Aorta (tissue), 5 donors: ENCODE measurements around the gene FAM13C. TPM values are rescaled to one million over a fixed set of nuclear protein-coding genes. Genes with fewer than 3 reads are reported as not detected.
A peak's percentile ranks its signal among the peaks of the same experiment; 100 is the strongest.

ENCODE experiments used
- ATAC-seq: fragments of 200-7000 bp; cut with Tn5 transposase; one replicate; pipeline ENCODE4 v1.9.1; 2022; ENCODE audit warnings: moderate library complexity; ENCODE audit not compliant: low FRiP score
- DNase-seq, 2 donors: peaks; one replicate each; pipeline ENCODE4 v3.0.0-alpha.2; 2020
- H3K27ac ChIP-seq, 2 donors: one replicate each; pipeline ENCODE4 v1.5.1; 2013; ENCODE audit warnings: low read length in 2 of 2, mild to moderate bottlenecking in 2 of 2, moderate library complexity in 2 of 2, control low read depth in 1 of 2, inconsistent platforms in 1 of 2, low read depth in 1 of 2
- H3K27me3 ChIP-seq, 2 donors: one replicate each; pipeline ENCODE4 v1.6.1; 2013; ENCODE audit warnings: control low read depth in 1 of 2, low read length in 1 of 2, mild to moderate bottlenecking in 1 of 2, moderate library complexity in 1 of 2; ENCODE audit not compliant: insufficient read depth in 2 of 2, control insufficient read depth in 1 of 2
- H3K36me3 ChIP-seq, 2 donors: one replicate each; pipeline ENCODE4 v1.6.1; 2013; ENCODE audit warnings: control low read depth in 1 of 2, low read length in 1 of 2, mild to moderate bottlenecking in 1 of 2; ENCODE audit not compliant: insufficient read depth in 2 of 2, control insufficient read depth in 1 of 2
- H3K4me1 ChIP-seq, 2 donors: one replicate each; pipeline ENCODE4 v1.6.1; 2013; ENCODE audit warnings: low read length in 2 of 2, control low read depth in 1 of 2, mild to moderate bottlenecking in 1 of 2, moderate library complexity in 1 of 2; ENCODE audit not compliant: insufficient read depth in 2 of 2, control insufficient read depth in 1 of 2
- H3K4me3 ChIP-seq, 2 donors: one replicate each; pipeline ENCODE4 v1.5.1; 2013; ENCODE audit warnings: low read length in 2 of 2, control low read depth in 1 of 2, mild to moderate bottlenecking in 1 of 2
- H3K9me3 ChIP-seq: one replicate; pipeline ENCODE4 v1.6.1; 2013; ENCODE audit warnings: mild to moderate bottlenecking, low read length; ENCODE audit not compliant: control insufficient read depth
- WGBS, 2 donors: extraction: QIAGEN DNeasy Blood & Tissue Kit; methylation state at CpG; one replicate each; pipeline ENCODE4 v1.1.7; 2013; 5-methylcytosine and 5-hydroxymethylcytosine counted together
- intact Hi-C, 2 donors: fragments of 100-400 bp; cut with DNase I; formaldehyde crosslinking; loops; one replicate each; pipeline versions ENCODE4 v1.14.2 to v1.15.0; 2022
- polyA plus RNA-seq, 2 donors: library from polyadenylated mRNA; stranded (reverse); fragments of 200-250 nt; gene quantifications; one replicate each; pipeline ENCODE4 v1.2.3, GENCODE V29; 2013
- total RNA-seq, 2 donors: library from RNA; stranded (reverse); fragmentation: NEBNext Ultra II Directional; extraction: Animal tissue kit (Norgen Biotek cat#: 25700); gene quantifications; one replicate each; pipeline ENCODE4 v1.2.1, GENCODE V29; 2021
- donor health status: healthy with polysubstance abuse.
- donor health status: Bipolar disorder and iron deficiency.
- donor health status: DM: no; HTN: no; CAD: no.
- donor health status: DM: no; HTN: no; CAD: no.
- donor health status: DM: yes; HTN: yes; CAD: no.

The FAM13C gene
- total and polyA plus RNA-seq, 4 donors: 7.4 to 49.7 (median 12.2) TPM

DNA sequence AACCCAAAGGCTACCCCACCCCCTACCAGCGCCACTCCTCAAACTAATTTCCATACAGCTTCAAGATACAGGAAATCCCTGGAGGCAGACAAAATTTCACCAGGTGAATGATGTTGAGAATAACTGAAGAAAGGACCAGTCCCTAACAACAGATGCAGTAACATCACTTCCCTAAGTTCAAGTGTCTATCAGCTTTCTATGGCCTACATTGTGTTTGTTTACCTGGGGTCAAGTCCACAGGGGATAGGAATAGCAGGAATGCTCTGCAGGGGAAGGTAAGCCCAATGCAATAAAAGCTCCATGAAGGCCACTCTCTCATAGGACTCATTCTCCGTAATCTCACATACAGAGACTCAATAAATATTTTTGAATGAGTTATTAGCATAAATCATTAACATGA, 26.9 kb downstream of the FAM13C start:
- Histone ChIP-seq H3K27ac (no peak overlapping the region), H3K27me3 (no peaks in the 10 kb centered on the region), H3K4me3 (no peak overlapping the region), H3K36me3 (no peaks in the 10 kb centered on the region), H3K4me1 (peaks cover 6 to 14% of the 10 kb centered on the region in 2 donors), H3K9me3 (no peaks in the 10 kb centered on the region)
- intact Hi-C loops: no loop called here
- WGBS, 2 donors: 95 to 100% methylated on average over 2 of the region's 2 CpGs
- DNase-seq (no peak), ATAC-seq (no peak)

DNA sequence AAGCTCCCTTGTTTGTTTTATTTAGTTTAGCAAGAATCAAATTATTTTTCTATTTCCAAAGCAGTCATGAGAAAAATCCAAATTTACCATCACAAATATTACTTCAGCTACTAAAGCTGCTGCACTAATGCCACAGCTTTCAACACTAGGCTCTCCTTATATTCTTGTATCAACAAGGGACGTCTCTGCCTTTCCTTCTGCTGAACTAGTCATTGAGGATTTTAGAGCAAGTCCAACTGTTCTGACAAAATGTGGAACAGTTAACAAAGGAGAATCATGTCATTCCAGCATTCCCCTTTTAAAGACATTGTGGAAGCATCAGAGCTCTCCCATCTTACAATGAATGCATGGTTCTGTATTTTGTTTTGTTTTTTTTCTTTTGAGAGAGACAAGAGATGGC, 28.6 kb downstream of the FAM13C start:
- intact Hi-C loops: no loop called here
- Histone ChIP-seq H3K9me3 (no peaks in the 10 kb centered on the region), H3K4me3 (no peak overlapping the region), H3K27ac (peak overlapping the region in 1 of 2 donors; percentile 82), H3K27me3 (no peaks in the 10 kb centered on the region), H3K36me3 (no peaks in the 10 kb centered on the region), H3K4me1 (peaks cover 4 to 16% of the 10 kb centered on the region in 2 donors)
- ATAC-seq (no peak), DNase-seq (no peak)
- 0 to 6% methylated on average over 1 of the region's 1 CpG for WGBS, 2 donors

DNA sequence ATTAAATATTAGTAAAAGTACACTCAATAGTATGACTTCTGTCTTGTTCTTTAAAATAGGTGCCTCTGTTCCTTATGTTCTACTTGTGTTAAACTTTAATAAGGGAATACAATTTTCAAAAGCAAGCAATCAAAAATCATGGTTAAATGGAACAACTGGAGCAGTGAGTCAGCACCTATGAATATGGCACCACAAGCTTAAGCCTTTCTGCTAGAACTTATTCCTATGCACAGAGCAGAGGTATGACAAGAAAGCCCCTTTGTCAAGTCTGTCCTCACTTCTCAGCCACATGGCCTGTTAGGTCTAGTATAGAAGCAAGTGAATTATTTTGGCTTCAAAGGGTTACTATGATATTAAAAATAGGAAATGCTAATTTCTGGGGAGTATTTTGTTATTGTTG, 29.8 kb downstream of the FAM13C start:
- no peaks in the 10 kb centered on the region for H3K27me3 ChIP-seq
- H3K36me3 ChIP-seq: no peaks in the 10 kb centered on the region
- H3K9me3 ChIP-seq: no peaks in the 10 kb centered on the region
- ATAC-seq: no peak
- DNase-seq: no peak
- H3K27ac ChIP-seq: no peak overlapping the region
- peaks cover 4 to 21% of the 10 kb centered on the region in 2 donors for H3K4me1 ChIP-seq
- intact Hi-C loops: no loop called here
- no peak overlapping the region for H3K4me3 ChIP-seq

DNA sequence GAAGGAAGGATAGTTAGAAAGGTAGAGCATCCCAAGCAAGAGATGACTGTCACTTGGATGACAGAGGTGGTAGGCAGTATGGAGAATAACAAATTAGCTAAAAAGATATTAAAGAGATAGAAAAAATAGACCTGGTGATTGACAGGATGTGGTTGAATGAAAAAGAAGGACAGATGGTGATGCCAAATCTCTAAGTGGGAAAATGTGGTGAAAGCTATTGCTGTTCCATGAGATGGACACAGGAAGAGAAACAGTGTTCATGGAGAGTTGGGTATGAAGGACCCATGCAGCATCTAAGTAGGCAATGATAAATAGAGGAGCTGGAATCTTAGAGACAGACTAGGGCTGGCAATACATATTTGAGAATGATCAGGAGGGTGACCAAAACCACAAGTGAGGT, 30.7 kb downstream of the FAM13C start:
- Histone ChIP-seq H3K27me3 (no peaks in the 10 kb centered on the region), H3K4me3 (no peak overlapping the region), H3K36me3 (no peaks in the 10 kb centered on the region), H3K9me3 (no peaks in the 10 kb centered on the region), H3K27ac (no peak overlapping the region), H3K4me1 (peaks cover 0 to 18% of the 10 kb centered on the region in 2 donors)
- intact Hi-C loops: no loop called here
- no peak for ATAC-seq
- no peak for DNase-seq

DNA sequence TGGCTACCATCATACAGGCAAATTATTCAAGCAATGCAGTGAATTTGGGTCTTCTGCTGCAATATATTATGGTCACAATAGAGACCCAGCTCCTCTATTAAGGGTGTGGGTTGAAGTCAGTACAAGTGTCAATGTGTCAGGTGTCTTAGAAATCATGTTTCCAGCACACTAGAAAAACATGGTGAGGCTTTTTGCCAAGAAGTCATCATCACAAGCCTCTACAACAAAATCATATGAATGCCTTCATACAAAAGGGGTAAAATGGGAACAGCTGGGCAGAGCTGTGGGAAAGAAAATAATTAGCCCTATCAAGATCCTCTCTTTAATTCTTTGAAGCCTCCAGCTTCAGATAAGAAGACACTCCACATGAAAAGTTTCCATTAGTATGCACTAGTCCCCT, 37.2 kb downstream of the FAM13C start:
- Histone ChIP-seq H3K9me3 (no peaks in the 10 kb centered on the region), H3K27ac (no peak overlapping the region), H3K36me3 (no peaks in the 10 kb centered on the region), H3K27me3 (no peaks in the 10 kb centered on the region), H3K4me3 (no peak overlapping the region), H3K4me1 (peaks cover 6 to 9% of the 10 kb centered on the region in 2 donors)
- no peak for DNase-seq
- no peak for ATAC-seq
- intact Hi-C loops: loop anchor here in 1 of 2 donors (5.0 kb wide), 1 partner anchor 57 kb away; no protein-coding TSS in a partner anchor

DNA sequence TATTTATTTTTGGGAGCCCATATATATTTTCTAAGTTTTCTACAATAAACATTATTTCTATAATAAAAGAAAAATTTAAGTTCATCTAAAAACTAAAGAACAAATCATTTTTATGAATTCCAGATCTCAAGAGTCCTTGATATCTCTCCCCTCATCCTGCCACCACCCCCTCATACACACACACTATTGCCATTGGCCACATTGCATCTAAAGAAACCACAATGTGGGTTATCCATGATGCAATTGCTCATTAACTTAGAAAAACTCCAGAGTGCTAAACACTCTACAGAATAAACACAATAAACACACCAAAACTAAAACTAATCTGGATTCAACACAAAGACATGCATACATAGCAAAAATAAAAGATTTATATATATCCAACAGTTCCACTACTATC, 37.8 kb downstream of the FAM13C start:
- Histone ChIP-seq H3K4me1 (peaks cover 6 to 9% of the 10 kb centered on the region in 2 donors), H3K27ac (no peak overlapping the region)
- no peak for ATAC-seq

DNA sequence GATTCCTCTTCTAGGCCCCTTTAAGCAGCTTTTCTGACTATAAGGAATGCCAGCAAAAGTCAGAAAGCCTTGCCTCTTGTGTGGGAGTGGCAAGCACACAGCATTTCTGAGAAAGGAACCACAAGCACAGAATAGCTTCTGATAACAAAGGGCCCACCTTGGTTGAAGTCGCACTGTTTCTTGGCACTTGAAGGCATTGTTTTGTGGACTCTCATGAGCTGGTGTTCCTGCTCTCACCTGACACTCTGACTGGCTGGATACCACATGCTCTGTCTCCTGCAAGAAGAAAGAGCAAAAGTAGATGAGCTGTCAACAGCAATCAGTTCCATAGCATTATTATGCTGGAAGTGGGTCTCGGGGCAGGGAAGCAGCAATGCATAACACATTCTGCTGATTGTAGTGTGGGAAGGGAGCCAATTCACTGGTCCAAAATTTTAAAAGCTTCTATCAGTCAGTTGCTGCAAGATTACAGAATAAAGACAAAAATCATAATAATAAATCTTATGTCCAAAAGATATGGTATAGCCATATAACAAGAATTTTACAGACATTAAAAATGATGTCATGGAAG, 38.4 kb downstream of the FAM13C start:
- no peaks in the 10 kb centered on the region for H3K36me3 ChIP-seq
- ATAC-seq: no peak
- no peaks in the 10 kb centered on the region for H3K9me3 ChIP-seq
- H3K4me3 ChIP-seq: no peak overlapping the region
- peak overlapping the region in 1 of 2 donors; percentile 82 for H3K27ac ChIP-seq
- no peaks in the 10 kb centered on the region for H3K27me3 ChIP-seq
- no peak for DNase-seq
- peaks cover 6 to 7% of the 10 kb centered on the region in 2 donors for H3K4me1 ChIP-seq
- intact Hi-C loops: no loop called here
- 31 to 44% methylated on average over 2 of the region's 2 CpGs for WGBS, 2 donors

More for the DNA sequence above, 37.8 kb downstream of the FAM13C start:
- Histone ChIP-seq H3K27me3 (no peaks in the 10 kb centered on the region), H3K36me3 (no peaks in the 10 kb centered on the region), H3K4me3 (no peak overlapping the region), H3K9me3 (no peaks in the 10 kb centered on the region)
- intact Hi-C loops: no loop called here
- no peak for DNase-seq

DNA sequence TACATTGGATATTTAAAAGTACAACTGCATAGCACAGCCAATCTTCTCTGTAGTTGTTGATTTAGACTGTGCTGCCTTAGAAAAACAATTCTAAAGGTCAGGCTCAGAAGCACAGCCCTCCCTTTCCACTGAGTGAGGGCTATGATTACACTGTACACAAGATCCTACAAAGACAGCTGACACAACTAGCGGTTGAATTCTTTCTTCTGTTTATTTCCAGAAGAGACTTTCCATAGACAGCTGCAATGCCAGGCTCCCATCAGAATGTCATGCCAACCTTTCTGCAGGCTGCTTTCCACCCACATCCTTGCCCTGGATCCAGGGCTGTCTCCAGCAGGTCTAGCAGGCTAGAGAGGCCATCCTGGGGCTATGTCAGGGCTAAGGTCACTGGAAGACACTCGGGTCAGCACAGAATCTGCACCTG, 39.3 kb downstream of the FAM13C start:
- no peaks in the 10 kb centered on the region for H3K36me3 ChIP-seq
- H3K27ac ChIP-seq: peak overlapping the region in 1 of 2 donors; percentile 42
- no peaks in the 10 kb centered on the region for H3K27me3 ChIP-seq
- DNase-seq: no peak
- no peaks in the 10 kb centered on the region for H3K9me3 ChIP-seq
- 14 to 15% methylated on average over 2 of the region's 2 CpGs for WGBS, 2 donors
- H3K4me3 ChIP-seq: no peak overlapping the region
- ATAC-seq: peak; percentile 71
- H3K4me1 ChIP-seq: peaks cover 3 to 6% of the 10 kb centered on the region in 2 donors
- intact Hi-C loops: no loop called here

DNA sequence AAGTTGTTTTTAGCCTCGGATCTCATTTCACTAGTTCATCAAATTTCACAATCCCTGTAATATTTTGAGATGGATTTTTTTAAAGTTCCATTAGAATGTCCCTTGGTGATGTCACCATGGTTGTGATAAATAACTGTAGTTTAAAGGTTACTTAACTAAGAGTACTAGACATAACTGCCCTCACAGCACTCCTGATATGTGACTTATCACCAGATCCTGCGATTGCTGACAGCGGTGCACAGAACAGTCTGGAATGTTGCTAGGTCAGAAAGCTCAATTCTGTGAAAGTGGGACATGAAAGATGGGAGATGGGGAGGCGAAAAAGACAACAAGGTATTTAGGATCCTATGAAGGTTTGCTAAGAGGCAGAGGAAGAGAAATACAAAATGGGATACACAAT, 40.2 kb downstream of the FAM13C start:
- H3K4me1 ChIP-seq: peaks cover 2 to 6% of the 10 kb centered on the region in 2 donors
- H3K9me3 ChIP-seq: no peaks in the 10 kb centered on the region
- no peak overlapping the region for H3K27ac ChIP-seq
- H3K4me3 ChIP-seq: no peak overlapping the region
- intact Hi-C loops: no loop called here
- 67 to 75% methylated on average over 4 of the region's 4 CpGs for WGBS, 2 donors
- DNase-seq (no peak), ATAC-seq (no peak)
- no peaks in the 10 kb centered on the region for H3K36me3 ChIP-seq
- H3K27me3 ChIP-seq: no peaks in the 10 kb centered on the region
